ENCODE measurements around the gene COPS6. TPM values are rescaled to one million over a fixed set of nuclear protein-coding genes. Genes with fewer than 3 reads are reported as not detected.
A peak's percentile ranks its signal among the peaks of the same experiment; 100 is the strongest.

COPS6 gene
- polyA plus RNA-seq, 1 of the 3 experiments (the other 2 are of a cell fraction) = 435 TPM

- peaks cover 60% of the 10 kb centered on the region for H3K79me2 ChIP-seq (ENCODE audit: insufficient read depth)
- peak overlapping the region; percentile 69 to 97 for H3K4me3 ChIP-seq (ENCODE audit: low read depth in 2 of 2, low read length in 1 of 2)
- H3F3A ChIP-seq (replicated peaks; ENCODE audit: insufficient read depth) = peaks cover 31% of the 10 kb centered on the region
- peak overlapping the region; percentile 93 for H2AFZ ChIP-seq (ENCODE audit: low read depth)
- WGBS (ENCODE audit: low lambda C conversion rate) = 21% methylated on average over 19 of the region's 19 CpGs
- peaks cover 13 to 28% of the 10 kb centered on the region in 2 experiments for H3K36me3 ChIP-seq (replicated peaks in 1 of 2; ENCODE audit: control insufficient read depth in 1 of 2, insufficient read depth in 2 of 2, low read length in 1 of 2)
- no peaks in the 10 kb centered on the region for H3K9me3 ChIP-seq
- H4K20me1 ChIP-seq (ENCODE audit: insufficient read depth) = no peaks in the 10 kb centered on the region
- peak overlapping the region; percentile 84 for H3K27ac ChIP-seq (ENCODE audit: low read depth in 2 of 2, low read length in 1 of 2)
- no peak for TF ChIP-seq RFX5 (IDR thresholded peaks at IDR 0.05; ENCODE audit: low read length)
- TF ChIP-seq JUND (IDR thresholded peaks at IDR 0.05) = no peak
- TF ChIP-seq RCOR1 (IDR thresholded peaks at IDR 0.05; ENCODE audit: low read length) = 0 out of 2 replicates have a peak, but pooled peaks have one; percentile 1
- TF ChIP-seq POLR2AphosphoS5 (IDR thresholded peaks at IDR 0.05; ENCODE audit: low read depth, low read length) = no peak
- no peak for TF ChIP-seq FOXM1 (IDR thresholded peaks at IDR 0.05; ENCODE audit: low read depth)
- no peak for TF ChIP-seq SIN3A (IDR thresholded peaks at IDR 0.05; ENCODE audit: borderline replicate concordance, low read depth, low read length)
- no peak for TF ChIP-seq USF2 (IDR thresholded peaks at IDR 0.05; ENCODE audit: borderline replicate concordance, low read depth, low read length)
- TF ChIP-seq TEAD4 (IDR thresholded peaks at IDR 0.05; ENCODE audit: borderline replicate concordance, insufficient read depth) = no peak
- TF ChIP-seq NRF1 (IDR thresholded peaks at IDR 0.05; ENCODE audit: low read depth, low read length) = no peak
- TF ChIP-seq REST (IDR thresholded peaks at IDR 0.05; ENCODE audit: low read depth, low read length) = no peak
- TF ChIP-seq GABPA (IDR thresholded peaks at IDR 0.05; ENCODE audit: low read depth) = no peak; the same call in 1 of the 2 replicates
- TF ChIP-seq, protein P1, sequence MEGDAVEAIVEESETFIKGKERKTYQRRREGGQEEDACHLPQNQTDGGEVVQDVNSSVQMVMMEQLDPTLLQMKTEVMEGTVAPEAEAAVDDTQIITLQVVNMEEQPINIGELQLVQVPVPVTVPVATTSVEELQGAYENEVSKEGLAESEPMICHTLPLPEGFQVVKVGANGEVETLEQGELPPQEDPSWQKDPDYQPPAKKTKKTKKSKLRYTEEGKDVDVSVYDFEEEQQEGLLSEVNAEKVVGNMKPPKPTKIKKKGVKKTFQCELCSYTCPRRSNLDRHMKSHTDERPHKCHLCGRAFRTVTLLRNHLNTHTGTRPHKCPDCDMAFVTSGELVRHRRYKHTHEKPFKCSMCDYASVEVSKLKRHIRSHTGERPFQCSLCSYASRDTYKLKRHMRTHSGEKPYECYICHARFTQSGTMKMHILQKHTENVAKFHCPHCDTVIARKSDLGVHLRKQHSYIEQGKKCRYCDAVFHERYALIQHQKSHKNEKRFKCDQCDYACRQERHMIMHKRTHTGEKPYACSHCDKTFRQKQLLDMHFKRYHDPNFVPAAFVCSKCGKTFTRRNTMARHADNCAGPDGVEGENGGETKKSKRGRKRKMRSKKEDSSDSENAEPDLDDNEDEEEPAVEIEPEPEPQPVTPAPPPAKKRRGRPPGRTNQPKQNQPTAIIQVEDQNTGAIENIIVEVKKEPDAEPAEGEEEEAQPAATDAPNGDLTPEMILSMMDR (IDR thresholded peaks at IDR 0.05) = no peak
- TF ChIP-seq RAD21 (IDR thresholded peaks at IDR 0.05; ENCODE audit: low read length) = no peak
- TF ChIP-seq SMC3 (IDR thresholded peaks at IDR 0.05; ENCODE audit: low read depth, low read length) = no peak
- peak; percentile 26; the same call in 1 of the 2 replicates for TF ChIP-seq NFIC (IDR thresholded peaks at IDR 0.05; ENCODE audit: borderline replicate concordance)
- TF ChIP-seq MXI1 (IDR thresholded peaks at IDR 0.05; ENCODE audit: low read depth, low read length) = 0 out of 2 replicates have a peak, but pooled peaks have one; percentile 7
- H3K4me2 ChIP-seq = peak overlapping the region; percentile 96
- peak; percentile 80 for DNase-seq
- H3K27me3 ChIP-seq (ENCODE audit: insufficient read depth) = no peaks in the 10 kb centered on the region
- POLR2A ChIA-PET = interaction anchor here (1.1 to 2.5 kb wide), 3 partner anchors 14 to 29 kb away, joined by 3 to 15 read pairs (median 3); partner anchors contain the start of genes AP4M1, LAMTOR4 and MCM7
- CTCF ChIA-PET = interaction anchor here (1.0 to 5.0 kb wide), 7 partner anchors 9 to 330 kb away, joined by 3 to 40 read pairs (median 4); no protein-coding TSS in a partner anchor
- peaks cover 3 to 11% of the 10 kb centered on the region in 2 experiments; a peak in 2 of 4 replicates for H3K4me1 ChIP-seq (ENCODE audit: control insufficient read depth in 1 of 2, insufficient read depth in 2 of 2, low read depth in 1 of 2, low read length in 1 of 2)
- H3K9me2 ChIP-seq = no peaks in the 10 kb centered on the region
- H3K9ac ChIP-seq = peak overlapping the region; percentile 78
Measured at GRCh38 chr7:100119970-100120732, 31.4 kb downstream of the COPS6 start.

All from SK-N-SH (cell line).